ENCODE results near the gene CD82.
"Not testable (repeated sequence)": the region's sequence is repeated elsewhere in the genome, so short reads cannot be mapped to it uniquely, and the experiment has no call there.

The CD82 gene

DNA sequence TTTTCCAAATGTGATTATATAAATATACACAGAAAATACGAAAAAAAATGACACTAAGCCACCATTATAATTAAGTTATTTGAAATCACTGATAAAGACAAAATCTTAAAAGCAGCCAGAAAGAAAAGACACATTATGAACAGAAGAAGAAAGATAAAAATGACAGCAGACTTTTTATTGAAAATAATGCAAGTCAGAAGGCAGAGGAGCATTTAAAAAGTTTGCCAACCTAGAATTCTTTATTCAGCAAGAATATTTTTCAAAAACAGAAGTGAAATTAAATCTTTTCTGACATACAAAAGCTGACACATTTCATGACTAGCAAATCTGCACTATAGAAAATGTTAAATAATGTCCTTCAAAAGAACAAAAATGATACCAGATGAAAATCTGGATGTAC is 77.8 kb downstream of the CD82 start:
- no peak for DNase-seq

GRCh38 chr11:44645827-44646226 is 80.4 kb downstream of the CD82 start:
- no peak for DNase-seq

DNA sequence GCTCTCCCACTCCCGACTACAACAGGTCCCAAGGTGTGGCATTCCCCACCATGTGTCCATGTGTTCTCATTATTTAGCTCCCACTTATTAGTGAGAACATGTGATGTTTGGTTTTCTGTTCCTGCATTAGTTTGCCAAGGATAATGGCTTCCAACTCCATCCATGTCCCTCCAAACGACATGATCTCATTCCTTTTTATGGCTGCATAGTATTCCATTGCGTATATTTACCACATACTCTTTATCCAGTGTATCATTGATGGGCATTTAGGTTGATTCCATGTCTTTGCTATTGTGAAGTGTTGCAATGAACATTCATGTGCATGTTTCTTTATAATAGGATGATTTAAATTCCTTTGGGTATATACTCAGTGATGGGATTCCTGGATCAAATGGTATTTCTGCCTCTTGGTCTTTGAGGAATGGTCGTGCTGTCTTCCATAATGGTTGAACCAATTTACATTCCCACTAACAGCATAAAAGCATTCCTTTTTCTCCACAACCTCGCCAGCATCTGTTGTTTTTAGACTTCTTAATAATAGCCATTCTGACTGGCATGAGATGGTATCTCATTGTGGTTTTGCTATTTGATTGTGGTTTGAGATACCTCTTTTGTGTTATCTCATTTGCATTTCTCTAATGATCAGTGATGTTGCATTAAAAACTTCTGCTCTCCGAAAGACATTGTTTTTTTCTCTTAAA is 81.9 kb downstream of the CD82 start:
- not testable (repeated sequence) for DNase-seq

GRCh38 chr11:44648109-44648508 is 82.6 kb downstream of the CD82 start:
- no peak for DNase-seq

GRCh38 chr11:44651535-44652155 is 86.2 kb downstream of the CD82 start:
- no peak for DNase-seq

GRCh38 chr11:44652901-44653644 is 87.6 kb downstream of the CD82 start:
- DNase-seq = no peak

DNA sequence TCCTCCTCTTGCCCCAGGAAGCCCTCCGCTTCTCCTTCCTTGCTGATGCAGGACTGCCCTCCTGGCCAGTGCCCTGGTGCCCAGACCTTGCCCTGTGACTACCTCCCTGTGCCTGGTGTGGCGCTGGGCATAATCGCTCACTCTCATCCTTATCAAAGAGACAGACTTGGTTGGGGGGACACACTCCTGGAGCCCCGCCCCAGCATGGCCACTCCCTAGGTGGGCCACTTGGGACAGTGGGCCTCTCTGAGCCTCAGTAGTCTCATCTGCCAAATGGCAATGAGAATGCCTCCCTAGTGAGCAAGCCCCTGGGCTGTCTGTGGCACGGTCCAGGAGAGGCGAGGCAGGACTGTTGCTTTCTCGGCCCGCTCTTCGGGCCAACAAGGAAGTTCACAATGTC is 88.6 kb downstream of the CD82 start:
- DNase-seq = no peak

GRCh38 chr11:44654596-44654995 is 89.1 kb downstream of the CD82 start:
- DNase-seq = no peak

- no peak for DNase-seq
Observed at GRCh38 chr11:44657836-44658505, 92.5 kb downstream of the CD82 start.

DNA sequence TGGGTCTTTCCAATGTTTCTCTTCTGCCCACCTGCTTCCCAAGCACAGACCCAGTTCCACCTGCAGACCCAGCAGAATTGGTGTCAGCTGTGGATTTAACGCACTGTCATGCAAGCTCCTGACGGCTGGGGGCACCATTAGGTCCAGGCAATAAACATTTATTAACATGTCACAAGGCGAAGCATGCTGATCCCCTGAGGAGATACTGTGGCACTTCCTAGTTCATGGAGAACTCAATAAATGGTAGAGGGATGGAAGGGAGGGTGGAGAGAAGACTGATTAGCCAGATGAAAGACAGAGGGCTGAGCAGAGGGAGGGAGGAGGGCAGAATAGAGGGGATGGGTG is 93.0 kb downstream of the CD82 start:
- DNase-seq = peak; percentile 18

GRCh38 chr11:44659641-44660040 is 94.2 kb downstream of the CD82 start:
- DNase-seq = no peak

DNA sequence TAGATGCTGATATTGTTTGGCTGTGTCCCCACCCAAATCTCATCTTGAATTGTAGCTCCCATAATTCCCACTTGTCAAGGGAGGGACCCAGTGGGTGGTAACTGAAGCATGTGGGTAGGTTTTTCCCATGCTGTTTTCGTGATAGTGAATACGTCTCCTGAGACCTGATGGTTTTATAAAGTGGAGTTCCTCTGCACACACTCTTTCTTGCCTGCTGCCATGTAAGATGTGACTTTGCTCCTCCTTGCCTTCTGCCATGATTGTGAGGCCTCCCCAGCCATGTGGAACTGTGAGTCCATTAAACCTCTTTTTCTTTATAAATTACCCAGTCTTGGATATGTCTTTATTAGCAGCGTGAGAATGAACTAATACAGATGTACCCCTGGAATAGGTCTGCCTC is 95.1 kb downstream of the CD82 start:
- DNase-seq = not testable (repeated sequence)

- no peak for DNase-seq
Observed at GRCh38 chr11:44661311-44661717, 95.9 kb downstream of the CD82 start.
